GM12891 (cell line): ENCODE results near the gene SRSF5.
A peak's percentile ranks its signal among the peaks of the same experiment; 100 is the strongest.

Source experiments
- DNase-seq: peaks from one replicate; pipeline ENCODE4 v3.0.0; 2011; ENCODE audit warnings: low spot score; ENCODE audit not compliant: insufficient read length
- FAIRE-seq: peaks from 2 replicates; lab custom pipeline; 2011; peaks lifted over from hg19 to GRCh38; lab: Jason Lieb, UNC
- PAX5 ChIP-seq: IDR thresholded peaks from 2 replicates; pipeline ENCODE4 v1.6.1; 2011; ENCODE audit warnings: low read length, moderate library complexity, mild to moderate bottlenecking; ENCODE audit not compliant: insufficient read depth, severe bottlenecking
- POLR2A ChIP-seq: IDR thresholded peaks from 2 replicates; pipeline ENCODE4 v1.6.1; 2011; ENCODE audit warnings: low read depth, low read length, control low read depth
- POLR2AphosphoS5 ChIP-seq: IDR thresholded peaks from 2 replicates; pipeline ENCODE4 v1.6.1; 2011; ENCODE audit warnings: low read depth, low read length, control low read depth
- POU2F2 ChIP-seq: IDR thresholded peaks from 2 replicates; pipeline ENCODE4 v1.6.1; 2011; ENCODE audit warnings: low read depth, mild to moderate bottlenecking, control low read depth, low read length, moderate library complexity
- SPI1 ChIP-seq: IDR thresholded peaks from 2 replicates; pipeline ENCODE4 v1.6.1; 2011; ENCODE audit warnings: low read depth, low read length, control low read depth
- TAF1 ChIP-seq: IDR thresholded peaks from 2 replicates; pipeline ENCODE4 v1.6.1; 2011; ENCODE audit warnings: low read depth, low read length, control low read depth

Gene SRSF5

GRCh38 chr14:69780952-69781351, 14.0 kb downstream of the SRSF5 start:
- no peak for FAIRE-seq
- TF ChIP-seq POU2F2 (no peak), SPI1 (no peak), POLR2AphosphoS5 (no peak; the same call in 1 of the 2 replicates)
- no peak for DNase-seq

- TF ChIP-seq POLR2A: no peak
- no peak for TF ChIP-seq SPI1
- TF ChIP-seq POU2F2: no peak
- no peak for TF ChIP-seq TAF1
- TF ChIP-seq POLR2AphosphoS5: no peak
- no peak for TF ChIP-seq PAX5
- FAIRE-seq (no peak), DNase-seq (no peak)
Observed at GRCh38 chr14:69784942-69785341, 18.0 kb downstream of the SRSF5 start.

GRCh38 chr14:69786603-69787002, 19.7 kb downstream of the SRSF5 start:
- no peak for FAIRE-seq
- no peak for DNase-seq

GRCh38 chr14:69789118-69789640, 22.2 kb downstream of the SRSF5 start:
- DNase-seq (no peak), FAIRE-seq (peak; percentile 9)
- no peak for TF ChIP-seq PAX5
- no peak for TF ChIP-seq SPI1
- TF ChIP-seq POU2F2: no peak
- no peak for TF ChIP-seq TAF1
- TF ChIP-seq POLR2AphosphoS5: no peak
- no peak for TF ChIP-seq POLR2A

More at GRCh38 chr14:69786603-69787002, 19.7 kb downstream of the SRSF5 start:
- TF ChIP-seq TAF1 (no peak), POLR2A (no peak), POU2F2 (no peak), POLR2AphosphoS5 (no peak), SPI1 (no peak), PAX5 (no peak)

GRCh38 chr14:69792887-69793421, 26.0 kb downstream of the SRSF5 start:
- FAIRE-seq (no peak), DNase-seq (no peak)
- TF ChIP-seq POU2F2 (no peak), TAF1 (no peak), SPI1 (no peak), PAX5 (no peak), POLR2A (no peak), POLR2AphosphoS5 (no peak)

GRCh38 chr14:69794791-69795190, 27.8 kb downstream of the SRSF5 start:
- no peak for DNase-seq
- TF ChIP-seq POU2F2 (no peak), POLR2AphosphoS5 (no peak), TAF1 (no peak), PAX5 (no peak), SPI1 (no peak)
- no peak for FAIRE-seq

GRCh38 chr14:69795691-69796090, 28.7 kb downstream of the SRSF5 start:
- TF ChIP-seq PAX5 (no peak), POLR2A (no peak), POU2F2 (no peak), SPI1 (no peak), POLR2AphosphoS5 (no peak), TAF1 (no peak)
- no peak for DNase-seq
- FAIRE-seq: no peak

GRCh38 chr14:69796797-69797500, 30.0 kb downstream of the SRSF5 start, which contains the start of gene SLC10A1:
SLC10A1 (minus strand) TSS chr14:69797241; CDS start chr14:69797155, 86 bp downstream.
- no peak for DNase-seq
- no peak for FAIRE-seq
- TF ChIP-seq POLR2AphosphoS5 (no peak), SPI1 (no peak), PAX5 (no peak), TAF1 (no peak), POU2F2 (no peak), POLR2A (no peak)

GRCh38 chr14:69797573-69798338, 30.8 kb downstream of the SRSF5 start:
- DNase-seq (no peak), FAIRE-seq (no peak)
- TF ChIP-seq POU2F2: no peak
- TF ChIP-seq POLR2A: no peak
- TF ChIP-seq SPI1: no peak
- TF ChIP-seq TAF1: no peak
- no peak for TF ChIP-seq PAX5
- TF ChIP-seq POLR2AphosphoS5: no peak
